ENCODE data around the gene MSL3B.

Gene MSL3B

GRCh38 chr2:233832869-233833311, 35.3 kb downstream of the MSL3B start:
- peak; percentile 58 for DNase-seq (ENCODE audit: low read depth)

DNA sequence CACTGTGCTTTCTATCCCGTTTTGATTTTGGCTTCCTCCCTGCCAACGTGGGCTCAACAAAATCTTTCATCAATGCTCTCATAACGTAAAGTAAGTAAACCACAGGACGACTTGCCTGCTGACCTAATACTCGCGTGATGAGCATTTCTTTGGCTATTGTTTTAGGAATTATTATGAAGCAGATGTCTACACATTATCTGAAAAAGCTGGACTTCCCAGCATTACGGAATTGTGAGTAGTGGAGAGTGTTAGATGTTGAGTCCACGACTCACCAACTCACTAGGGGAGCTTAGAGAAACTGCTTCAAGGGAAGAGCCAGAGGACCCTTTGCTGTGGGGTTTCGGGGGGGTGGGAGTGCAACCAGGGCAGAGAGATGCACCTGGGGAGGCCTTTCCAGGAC, 35.8 kb downstream of the MSL3B start:
- DNase-seq (ENCODE audit: low read depth): peak; percentile 17

DNA sequence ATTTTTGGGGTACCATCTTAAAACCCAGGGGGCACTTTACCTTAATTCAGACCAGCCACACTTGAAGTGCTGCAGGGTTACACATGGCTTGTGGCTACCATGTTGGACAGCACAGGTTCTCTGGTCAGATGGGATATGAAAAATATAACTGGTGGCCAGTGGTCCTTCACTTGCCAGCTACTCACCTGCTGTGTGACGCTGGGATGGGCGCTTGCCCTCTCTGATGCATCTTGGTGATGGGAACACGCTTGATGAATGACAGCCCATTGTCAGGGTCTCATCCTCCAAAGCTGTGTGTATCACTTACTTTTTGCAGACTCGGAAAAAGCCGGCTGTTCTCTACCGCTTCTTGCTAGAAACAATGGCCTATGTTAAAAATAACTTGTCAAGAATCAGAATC, 36.3 kb downstream of the MSL3B start:
- no peak for DNase-seq (ENCODE audit: low read depth)

- DNase-seq (ENCODE audit: low read depth): no peak
Observed at GRCh38 chr2:233831011-233831721, 37.0 kb downstream of the MSL3B start.

DNA sequence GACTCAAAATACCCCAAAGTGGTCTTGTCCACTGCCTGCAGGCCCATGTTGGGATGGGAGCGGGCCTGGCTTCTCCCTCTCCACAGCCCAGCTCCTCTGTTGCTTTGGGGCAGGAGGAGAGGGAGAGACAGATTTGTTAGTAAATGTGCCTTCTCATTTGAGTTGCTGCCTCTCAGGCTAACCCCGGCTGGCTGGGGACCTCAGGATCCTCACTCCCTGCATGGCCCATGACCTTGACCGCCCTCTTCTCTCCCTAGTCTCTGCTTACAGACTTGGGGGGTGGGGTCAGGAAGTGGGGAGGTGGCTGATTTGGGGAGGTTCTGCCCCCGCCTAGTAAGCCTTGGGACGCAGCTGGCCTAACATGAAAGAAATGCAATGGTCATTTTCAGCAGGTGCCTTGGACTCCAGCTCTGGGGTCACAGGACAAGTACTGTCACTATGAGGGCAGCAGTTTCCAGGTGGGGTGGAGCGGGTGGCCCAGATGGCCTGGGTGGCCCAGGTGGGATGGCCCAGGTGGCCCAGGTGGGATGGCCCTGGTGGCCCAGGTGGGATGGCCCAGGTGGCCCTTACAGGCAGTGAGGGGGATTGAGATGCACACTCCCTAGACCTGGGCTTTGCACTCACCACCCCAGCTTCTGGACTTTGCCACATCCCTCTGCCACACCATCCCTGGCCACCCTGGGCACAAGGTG, 37.9 kb downstream of the MSL3B start:
- no peak for DNase-seq (ENCODE audit: low read depth)

- DNase-seq (ENCODE audit: low read depth): no peak
Observed at GRCh38 chr2:233829193-233830110, 38.7 kb downstream of the MSL3B start.

- no peak for DNase-seq (ENCODE audit: low read depth)
Observed at GRCh38 chr2:233828546-233829192, 39.5 kb downstream of the MSL3B start.

DNA sequence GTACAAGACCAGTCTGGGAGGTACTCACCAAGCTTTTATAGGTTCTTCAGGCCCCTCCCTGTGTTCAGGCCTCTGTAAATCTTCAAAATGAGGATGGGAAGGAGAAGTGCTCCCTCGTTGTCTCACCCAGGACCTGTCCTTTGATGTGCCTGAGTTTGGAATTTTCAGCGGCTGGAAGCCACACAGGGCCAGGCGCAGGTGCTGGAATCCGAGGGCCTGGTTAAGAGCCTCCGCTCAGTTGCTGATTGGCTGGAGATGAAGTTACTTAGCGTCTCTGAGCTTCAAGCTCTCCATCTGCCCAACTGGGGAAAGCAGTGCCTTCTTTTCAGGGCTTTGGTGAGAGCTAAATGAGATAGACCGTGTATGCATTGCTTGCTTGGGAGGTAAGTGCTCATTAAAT, 43.8 kb downstream of the MSL3B start:
- no peak for DNase-seq (ENCODE audit: low read depth)

- no peak for DNase-seq (ENCODE audit: low read depth)
Observed at GRCh38 chr2:233823731-233824121, 44.5 kb downstream of the MSL3B start.

- DNase-seq (ENCODE audit: low read depth): no peak
Observed at GRCh38 chr2:233822781-233823730, 45.1 kb downstream of the MSL3B start.

- no peak for DNase-seq (ENCODE audit: low read depth)
Observed at GRCh38 chr2:233822101-233822771, 46.0 kb downstream of the MSL3B start.

- no peak for DNase-seq (ENCODE audit: low read depth)
Observed at GRCh38 chr2:233821709-233822100, 46.5 kb downstream of the MSL3B start.

GRCh38 chr2:233821196-233821595, 47.0 kb downstream of the MSL3B start:
- no peak for DNase-seq (ENCODE audit: low read depth)

GRCh38 chr2:233820774-233821105, 47.4 kb downstream of the MSL3B start:
- no peak for DNase-seq (ENCODE audit: low read depth)

GRCh38 chr2:233819884-233820773, 48.1 kb downstream of the MSL3B start:
- DNase-seq (ENCODE audit: low read depth): no peak

GRCh38 chr2:233818639-233819621, 49.3 kb downstream of the MSL3B start:
- DNase-seq (ENCODE audit: low read depth): no peak

DNA sequence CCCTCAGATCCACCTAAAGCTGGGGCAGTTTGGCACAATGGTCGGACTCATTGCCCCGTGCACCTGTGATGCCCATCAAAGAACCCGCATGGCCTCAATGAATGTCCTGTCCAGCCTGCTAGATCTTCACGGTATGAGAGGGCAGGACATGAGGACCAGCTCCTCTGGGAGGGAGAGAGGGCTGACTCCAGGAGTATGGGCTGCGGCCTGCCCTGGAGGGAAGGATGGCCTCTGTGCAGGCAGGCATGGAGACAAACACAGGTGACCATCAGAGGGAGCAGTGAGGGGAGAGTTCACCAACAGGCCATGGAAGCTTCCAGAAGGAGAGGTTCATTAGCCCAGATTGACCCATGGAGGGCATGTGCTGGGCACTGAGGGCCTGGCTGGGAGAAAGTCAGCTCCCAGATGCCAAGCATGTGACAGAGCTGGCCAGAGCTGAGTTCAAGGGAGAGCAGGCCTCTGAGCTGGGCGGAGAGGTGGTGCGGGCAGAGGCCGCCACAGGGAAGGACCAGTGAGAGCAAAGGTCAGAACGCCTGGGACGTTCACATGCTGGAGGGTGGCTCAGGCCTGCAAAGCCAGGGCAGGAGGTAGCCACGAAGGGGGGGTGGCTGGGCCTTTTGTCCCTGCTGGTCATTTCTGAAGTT, 50.1 kb downstream of the MSL3B start:
- no peak for DNase-seq (ENCODE audit: low read depth)

All from amniotic epithelial cell (primary cell).